ENCODE data around the gene MRPL30.
A peak's percentile ranks its signal among the peaks of the same experiment; 100 is the strongest.
"Not testable (repeated sequence)": the region's sequence is repeated elsewhere in the genome, so short reads cannot be mapped to it uniquely, and the experiment has no call there.

The MRPL30 gene

GRCh38 chr2:99187011-99187410, 6.0 kb downstream of the MRPL30 start:
- no peak for DNase-seq

GRCh38 chr2:99188357-99188756, 7.4 kb downstream of the MRPL30 start:
- DNase-seq = no peak

GRCh38 chr2:99190548-99190947, 9.6 kb downstream of the MRPL30 start:
- no peak for DNase-seq

- not testable (repeated sequence) for DNase-seq
Measured at GRCh38 chr2:99192364-99192763, 11.4 kb downstream of the MRPL30 start.

GRCh38 chr2:99198103-99198841, 17.3 kb downstream of the MRPL30 start:
- peak; percentile 33 for DNase-seq

- no peak for DNase-seq
Measured at GRCh38 chr2:99200076-99200800, 19.3 kb downstream of the MRPL30 start.

- DNase-seq = no peak
Measured at GRCh38 chr2:99201959-99202678, 21.1 kb downstream of the MRPL30 start.

GRCh38 chr2:99205491-99205890, 24.5 kb downstream of the MRPL30 start:
- DNase-seq = peak; percentile 96

- no peak for DNase-seq
Measured at GRCh38 chr2:99216096-99216495, 35.1 kb downstream of the MRPL30 start.

GRCh38 chr2:99217929-99218501, 37.0 kb downstream of the MRPL30 start:
- DNase-seq = no peak

- not testable (repeated sequence) for DNase-seq
Measured at GRCh38 chr2:99233177-99233576, 52.2 kb downstream of the MRPL30 start.

GRCh38 chr2:99238599-99238998, 57.6 kb downstream of the MRPL30 start:
- no peak for DNase-seq

GRCh38 chr2:99240431-99240830, 59.4 kb downstream of the MRPL30 start:
- DNase-seq = no peak

- DNase-seq = no peak
Measured at GRCh38 chr2:99242151-99242550, 61.2 kb downstream of the MRPL30 start.
